HG03139 (cell line): Measurements from ENCODE around the gene SGSM1.
"Not testable (repeated sequence)": the region's sequence is repeated elsewhere in the genome, so short reads cannot be mapped to it uniquely, and the experiment has no call there.

Source experiments
- ATAC-seq: cut with Tn5 transposase; IDR thresholded peaks from one replicate; pipeline ENCODE4 v1.9.1; 2021; ENCODE audit not compliant: unreplicated experiment

The SGSM1 gene

GRCh38 chr22:24836282-24836681 lies 30.3 kb downstream of the SGSM1 start:
- no peak for ATAC-seq

GRCh38 chr22:24837517-24837916 lies 31.5 kb downstream of the SGSM1 start:
- ATAC-seq: not testable (repeated sequence)

- ATAC-seq: no peak
Observed at GRCh38 chr22:24841261-24841660, 35.2 kb downstream of the SGSM1 start.

- no peak for ATAC-seq
Observed at GRCh38 chr22:24843048-24843447, 37.0 kb downstream of the SGSM1 start.

GRCh38 chr22:24845041-24845898 lies 39.3 kb downstream of the SGSM1 start:
- no peak for ATAC-seq

- ATAC-seq: no peak
Observed at GRCh38 chr22:24847490-24847889, 41.5 kb downstream of the SGSM1 start.

GRCh38 chr22:24848559-24849168 lies 42.7 kb downstream of the SGSM1 start:
- no peak for ATAC-seq

- ATAC-seq: no peak
Observed at GRCh38 chr22:24855794-24856193, 49.8 kb downstream of the SGSM1 start.

- no peak for ATAC-seq
Observed at GRCh38 chr22:24857576-24857975, 51.6 kb downstream of the SGSM1 start.

- ATAC-seq: no peak
Observed at GRCh38 chr22:24859587-24859986, 53.6 kb downstream of the SGSM1 start.

- ATAC-seq: no peak
Observed at GRCh38 chr22:24865508-24865907, 59.5 kb downstream of the SGSM1 start.

- no peak for ATAC-seq
Observed at GRCh38 chr22:24867323-24868022, 61.5 kb downstream of the SGSM1 start.

- ATAC-seq: no peak
Observed at GRCh38 chr22:24868979-24869378, 63.0 kb downstream of the SGSM1 start.

GRCh38 chr22:24871611-24872205 lies 65.7 kb downstream of the SGSM1 start:
- no peak for ATAC-seq

GRCh38 chr22:24873226-24873625 lies 67.2 kb downstream of the SGSM1 start:
- ATAC-seq: no peak

GRCh38 chr22:24875862-24876506 lies 70.0 kb downstream of the SGSM1 start:
- no peak for ATAC-seq

GRCh38 chr22:24876700-24877099 lies 70.7 kb downstream of the SGSM1 start:
- ATAC-seq: no peak

GRCh38 chr22:24878969-24879368 lies 73.0 kb downstream of the SGSM1 start:
- ATAC-seq: no peak

- ATAC-seq: no peak
Observed at GRCh38 chr22:24883432-24883831, 77.4 kb downstream of the SGSM1 start.

- no peak for ATAC-seq
Observed at GRCh38 chr22:24887260-24887659, 81.2 kb downstream of the SGSM1 start.
